ENCODE measurements around the gene CUL1.

DNA sequence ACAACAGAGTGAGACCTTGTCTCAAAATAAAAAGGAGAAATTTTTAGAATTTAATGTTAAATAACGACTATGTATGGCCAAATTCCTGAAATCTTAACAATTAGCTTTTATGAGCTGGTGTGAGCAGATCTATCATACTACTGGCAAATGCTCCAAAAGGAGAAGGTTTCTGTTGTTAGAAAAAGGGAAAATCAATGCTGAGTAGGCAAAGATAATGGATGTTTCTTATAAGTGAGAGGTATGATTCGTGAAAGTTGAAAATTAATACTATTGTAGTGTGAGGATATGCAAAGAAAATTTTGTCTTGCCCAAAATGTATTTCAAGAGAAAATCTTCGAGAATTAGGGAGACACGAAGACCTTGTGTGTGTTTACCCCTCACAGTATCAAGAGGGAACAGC, 40.8 kb upstream of the CUL1 start:
- TF ChIP-seq FOXA1 (IDR thresholded peaks at IDR 0.05) (no peak), ELF4 (IDR thresholded peaks at IDR 0.05) (no peak), TARDBP (IDR thresholded peaks at IDR 0.05) (no peak)

Measured in HEK293T (cell line).